Fibroblast of skin of right biceps (primary cell): Measurements from ENCODE around the gene TCEAL3.
"Not testable (repeated sequence)": the region's sequence is repeated elsewhere in the genome, so short reads cannot be mapped to it uniquely, and the experiment has no call there.

Experiments used
- DNase-seq: peaks from one replicate; pipeline ENCODE4 v3.0.0-alpha.2; 2013

TCEAL3 gene

DNA sequence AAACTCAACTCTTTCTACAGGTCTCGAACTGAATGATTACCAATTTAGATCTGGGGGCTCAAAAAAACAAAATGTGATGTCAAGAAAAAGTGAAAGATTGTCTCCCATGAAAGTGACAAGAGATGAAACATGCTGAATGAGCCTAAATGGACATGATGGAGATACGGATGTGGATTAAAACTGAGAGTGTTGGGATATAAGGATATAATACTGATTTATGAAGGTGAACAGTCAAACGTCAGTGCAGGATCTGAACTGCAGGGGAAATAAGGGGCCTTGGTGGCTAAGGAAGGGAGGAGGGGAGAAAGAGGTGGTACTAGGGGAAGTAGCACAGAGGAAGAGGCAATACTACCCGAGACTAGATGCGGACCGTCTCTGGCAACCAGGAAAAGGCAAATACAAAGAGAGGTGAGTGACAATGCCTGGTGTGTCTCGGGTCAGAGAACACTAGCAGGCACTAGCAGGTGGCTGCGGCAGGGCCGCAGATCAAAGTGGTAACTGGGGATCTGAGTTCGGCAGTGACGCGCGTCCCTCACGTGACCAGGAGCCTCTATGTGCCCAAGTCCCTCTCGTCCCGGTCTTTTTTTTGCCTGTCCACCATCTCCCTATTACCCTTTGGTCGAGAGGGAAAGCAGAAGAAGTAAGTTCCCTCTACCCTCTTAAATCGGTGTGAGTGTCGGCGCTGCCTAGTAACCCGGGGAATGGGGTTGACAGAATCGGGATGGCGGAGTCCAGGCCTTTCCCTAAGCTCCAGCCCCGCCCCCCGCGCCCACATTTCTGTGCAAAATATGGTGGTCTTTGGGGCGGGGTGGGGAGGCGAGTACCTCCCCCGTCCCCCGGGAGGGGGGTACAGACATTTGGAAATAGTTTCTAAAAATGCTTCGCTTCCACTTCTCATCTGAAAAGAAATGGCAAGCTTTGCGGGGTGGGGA lies 20.9 kb downstream of the TCEAL3 start, which contains the start of gene TCEAL1:
Gene TCEAL1, plus strand, starts transcription at position 590 of the 932 bp plus-strand sequence. CDS start 942 bp downstream, outside the sequence.
- peak; percentile 19 for DNase-seq

- DNase-seq: peak; percentile 80
These were observed 21.8 kb downstream of the TCEAL3 start for GRCh38 chrX:103629318-103630170.

- no peak for DNase-seq
These were observed 22.4 kb downstream of the TCEAL3 start for GRCh38 chrX:103630171-103630511.

GRCh38 chrX:103631145-103631544 lies 23.4 kb downstream of the TCEAL3 start:
- no peak for DNase-seq

DNA sequence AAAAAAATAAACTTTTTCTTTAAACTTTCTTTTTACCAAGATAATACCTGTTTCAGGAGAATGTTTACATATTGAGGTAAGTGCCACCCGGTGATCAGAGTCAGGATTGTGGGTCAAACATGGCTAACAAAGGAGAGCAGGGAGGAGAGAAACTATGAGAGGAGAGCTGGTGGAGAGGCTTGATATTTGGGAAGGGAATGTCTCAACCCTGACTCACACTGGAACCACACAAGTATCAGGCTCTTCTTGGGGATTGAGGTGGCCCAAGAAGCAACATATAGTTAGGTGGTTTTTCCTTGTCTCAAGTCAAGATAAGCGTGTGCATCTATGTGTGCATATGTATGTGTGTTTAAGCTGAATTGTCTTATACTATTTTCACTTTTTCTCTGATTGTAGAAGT lies 27.7 kb downstream of the TCEAL3 start:
- no peak for DNase-seq

DNA sequence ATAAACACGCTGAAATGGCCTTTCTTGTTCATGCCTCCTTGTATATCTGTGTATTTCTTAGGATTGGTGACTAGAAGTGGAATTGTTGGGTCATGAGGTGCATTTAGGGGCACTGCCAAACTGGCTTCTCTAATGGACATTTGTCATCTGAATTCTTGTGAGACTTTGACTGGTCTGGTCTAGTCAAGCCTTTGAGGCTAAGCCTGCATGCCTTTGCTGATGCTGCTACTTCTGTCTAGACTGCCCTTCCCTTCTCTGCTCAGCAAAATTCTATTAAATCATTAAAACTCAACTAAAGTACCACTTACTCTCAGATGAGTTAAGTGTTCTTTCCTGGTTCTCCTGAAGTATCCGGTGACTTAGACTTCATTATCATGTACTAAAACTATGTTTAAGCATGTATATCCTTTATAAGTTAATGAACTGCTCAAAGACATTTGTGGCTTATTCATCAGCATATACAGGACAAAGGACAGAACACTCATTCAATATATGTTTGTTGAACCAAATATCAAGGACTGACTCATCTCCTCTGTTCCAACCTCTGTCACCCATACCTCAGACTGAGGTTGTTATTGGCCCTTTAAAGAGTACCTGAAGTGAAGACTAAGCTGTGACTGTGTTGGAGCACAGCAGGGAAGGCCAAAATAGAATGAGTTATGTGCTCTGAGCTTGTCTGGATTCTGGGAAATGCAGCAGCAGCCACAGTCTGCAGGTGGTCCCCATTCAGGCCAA lies 30.0 kb downstream of the TCEAL3 start:
- peak; percentile 26 for DNase-seq

GRCh38 chrX:103638479-103639346 lies 30.9 kb downstream of the TCEAL3 start:
- not testable (repeated sequence) for DNase-seq

- DNase-seq: peak; percentile 72
These were observed 32.8 kb downstream of the TCEAL3 start for GRCh38 chrX:103640401-103641155.

GRCh38 chrX:103644125-103644524 lies 36.4 kb downstream of the TCEAL3 start:
- no peak for DNase-seq

DNA sequence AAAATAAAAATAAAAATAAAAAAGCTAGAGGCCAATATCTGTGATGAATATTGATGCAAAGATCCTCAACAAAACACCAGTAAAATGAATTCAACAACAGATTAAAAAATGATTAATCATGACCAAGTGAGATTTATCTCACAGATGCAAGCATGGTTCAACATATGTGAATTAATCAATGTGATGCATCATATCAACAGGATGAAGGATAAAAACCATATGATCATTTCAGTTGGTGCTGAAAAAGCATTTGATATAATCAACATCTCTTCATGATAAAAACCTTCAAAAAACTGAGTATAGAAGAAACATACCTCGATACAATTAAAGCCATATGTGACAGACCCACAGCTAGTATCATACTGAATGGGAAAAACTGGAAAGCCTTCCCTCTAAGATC lies 39.9 kb downstream of the TCEAL3 start:
- DNase-seq: no peak

- no peak for DNase-seq
These were observed 43.5 kb downstream of the TCEAL3 start for GRCh38 chrX:103651151-103651773.

DNA sequence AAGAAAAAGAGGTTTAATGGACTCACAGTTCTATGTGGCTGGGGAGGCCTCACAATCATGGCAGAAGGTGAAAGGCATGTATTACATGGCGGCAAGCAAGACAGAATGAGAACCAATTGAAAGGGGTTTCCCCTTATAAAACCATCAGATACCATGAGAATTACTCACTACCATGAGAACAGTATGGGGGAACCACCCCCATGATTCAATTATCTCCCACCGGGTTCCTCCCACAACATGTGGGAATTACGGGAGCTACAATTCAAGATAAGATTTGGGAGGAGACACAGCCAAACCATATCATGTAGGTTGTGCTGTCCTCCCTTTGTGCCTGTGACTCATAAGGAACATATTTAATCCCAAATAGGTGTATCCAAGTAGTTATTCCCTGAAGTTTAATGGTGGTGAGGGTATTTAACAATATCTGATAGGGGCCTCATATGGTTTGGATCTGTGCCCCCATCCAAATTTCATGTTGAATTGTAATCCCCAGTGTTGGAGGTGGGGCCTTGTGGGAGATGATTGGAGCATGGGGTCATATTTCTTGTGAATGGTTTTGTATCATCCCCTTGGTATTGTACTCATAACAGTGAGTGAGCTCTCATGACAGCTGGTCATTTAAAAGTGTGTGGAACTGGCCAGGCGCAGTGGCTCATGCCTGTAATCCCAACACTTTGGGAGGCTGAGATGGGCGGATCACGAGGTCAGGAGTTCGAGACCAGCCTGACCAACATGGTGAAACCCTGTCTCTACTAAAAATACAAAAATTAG lies 47.7 kb downstream of the TCEAL3 start:
- not testable (repeated sequence) for DNase-seq

GRCh38 chrX:103656617-103657016 lies 48.9 kb downstream of the TCEAL3 start:
- DNase-seq: peak; percentile 50

DNA sequence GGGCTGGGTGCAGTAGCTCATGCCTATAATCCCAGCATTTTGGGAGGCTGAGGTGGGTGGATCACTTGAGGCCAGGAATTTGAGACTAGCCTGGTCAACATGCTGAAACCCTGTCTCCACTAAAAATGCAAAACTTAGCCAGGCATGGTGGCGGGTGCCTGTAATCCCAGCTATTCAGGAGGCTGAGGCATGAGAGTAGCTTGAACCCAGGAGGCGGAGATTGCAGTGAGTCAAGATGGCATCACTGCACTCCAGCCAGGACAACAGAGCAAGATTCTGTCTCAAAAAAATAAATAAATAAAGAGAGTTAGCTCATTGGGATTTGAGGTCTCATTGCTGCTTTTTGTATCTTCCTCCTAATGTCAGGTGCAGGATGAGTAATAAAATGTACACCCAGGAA lies 49.3 kb downstream of the TCEAL3 start:
- not testable (repeated sequence) for DNase-seq

GRCh38 chrX:103658681-103659433 lies 51.1 kb downstream of the TCEAL3 start:
- no peak for DNase-seq

DNA sequence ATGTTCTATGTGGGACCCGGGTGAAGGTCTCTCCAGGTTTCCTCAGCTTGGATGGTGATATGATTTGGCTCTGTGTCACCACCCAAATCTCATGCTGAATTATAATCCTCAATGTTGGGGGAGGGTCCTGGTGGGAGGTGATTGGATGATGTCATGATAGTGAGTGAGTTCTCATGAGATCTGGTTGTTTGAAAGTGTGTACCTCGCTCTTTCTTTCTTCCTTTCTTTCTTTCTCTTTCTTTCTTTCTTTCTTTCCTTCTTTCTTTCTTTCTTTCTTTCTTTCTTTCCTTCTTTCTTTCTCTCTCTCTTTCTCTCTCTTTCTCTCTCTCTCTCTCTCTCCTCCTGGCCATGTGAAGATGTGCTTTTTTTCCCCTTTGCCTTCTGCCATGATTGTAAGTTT lies 51.7 kb downstream of the TCEAL3 start:
- not testable (repeated sequence) for DNase-seq
